Measurements from ENCODE around the gene STIM1. TPM values are rescaled to one million over a fixed set of nuclear protein-coding genes. Genes with fewer than 3 reads are reported as not detected.
A peak's percentile ranks its signal among the peaks of the same experiment; 100 is the strongest.

Gene STIM1
- total RNA-seq, 1 experiment from 2014 or later = 45.5 TPM

DNA sequence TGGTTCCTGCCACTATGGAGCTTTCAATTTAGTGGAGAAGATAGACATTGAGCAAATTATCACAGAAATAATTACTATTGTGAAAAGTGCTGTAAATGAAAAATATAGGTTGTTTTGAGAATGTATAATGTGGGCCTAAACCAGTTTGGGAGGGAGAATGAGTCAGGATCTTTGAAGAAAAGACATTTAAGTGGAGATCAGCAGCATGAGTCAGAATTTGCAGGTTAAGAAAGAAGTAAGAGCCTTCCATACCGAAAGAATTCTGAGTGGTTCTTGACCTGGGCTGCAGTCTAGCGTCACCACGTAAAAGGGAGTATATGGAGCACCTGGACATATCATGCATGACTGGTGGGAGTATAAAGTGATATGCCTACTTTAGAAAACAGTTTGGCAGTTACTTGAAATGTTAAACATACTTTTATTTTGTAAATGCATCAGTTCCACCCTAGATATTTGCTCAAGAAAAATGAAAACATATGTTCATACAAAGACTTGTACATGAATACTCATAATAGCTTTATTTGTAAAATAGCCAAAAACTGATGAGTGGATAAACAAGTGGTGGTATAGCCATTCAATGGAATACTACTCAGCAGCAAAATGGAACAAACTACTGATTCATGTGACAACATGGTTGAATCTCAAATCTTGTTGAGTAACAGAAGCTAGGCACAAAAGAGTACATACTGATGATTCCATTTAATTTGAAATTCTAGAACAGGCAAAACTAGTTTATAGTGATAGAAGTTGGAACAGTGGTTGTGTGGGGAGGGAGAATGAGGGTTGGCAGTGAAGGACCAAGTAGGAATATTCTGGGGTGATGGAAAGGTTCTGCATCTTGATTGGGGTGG is 99.2 kb downstream of the STIM1 start:
- DNase-seq (ENCODE audit: low read depth) = no peak
- in situ Hi-C loops (cut with HindIII; ENCODE audit: low pct_unique_long_range_greater_than_20kb, low sequenced_read_pairs) = no loop called here

DNA sequence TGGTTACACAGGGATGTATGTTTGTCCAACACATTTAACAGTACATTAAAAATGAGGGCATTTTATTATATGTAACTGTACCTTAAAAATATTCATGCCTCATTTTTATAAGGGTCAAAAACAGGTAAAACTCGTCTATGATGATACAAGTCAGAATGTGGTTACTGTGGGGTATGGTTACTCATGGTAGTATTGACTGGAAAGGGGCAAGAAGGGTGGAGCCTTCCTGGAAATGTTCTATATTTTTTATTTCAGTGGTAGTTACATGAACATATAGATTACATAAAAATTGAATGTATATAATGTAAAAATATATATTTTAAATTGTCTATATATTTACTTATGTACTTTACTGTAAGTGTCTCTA is 99.8 kb downstream of the STIM1 start:
- in situ Hi-C loops (cut with HindIII; ENCODE audit: low pct_unique_long_range_greater_than_20kb, low sequenced_read_pairs) = no loop called here
- no peak for DNase-seq (ENCODE audit: low read depth)

DNA sequence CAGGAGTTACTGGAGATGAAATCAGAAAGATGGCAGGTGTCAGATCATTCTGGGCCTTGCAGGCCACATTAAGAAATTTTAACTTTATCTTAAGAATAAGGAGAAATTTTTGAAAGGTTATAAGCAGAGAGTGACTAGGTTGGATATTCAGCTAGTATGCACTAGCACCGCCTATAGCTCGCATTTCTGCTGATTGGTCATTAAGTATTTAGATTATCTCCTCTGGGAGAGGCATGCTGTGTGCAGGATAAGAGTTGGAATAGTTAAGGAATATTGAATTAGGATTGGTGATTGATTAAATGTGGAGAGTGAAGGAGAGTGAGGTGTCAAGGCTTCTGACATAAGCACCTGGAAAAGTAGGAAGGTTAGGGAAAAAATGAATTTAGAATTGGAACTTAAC is 100.6 kb downstream of the STIM1 start:
- in situ Hi-C loops (cut with HindIII; ENCODE audit: low pct_unique_long_range_greater_than_20kb, low sequenced_read_pairs) = no loop called here
- no peak for DNase-seq (ENCODE audit: low read depth)

DNA sequence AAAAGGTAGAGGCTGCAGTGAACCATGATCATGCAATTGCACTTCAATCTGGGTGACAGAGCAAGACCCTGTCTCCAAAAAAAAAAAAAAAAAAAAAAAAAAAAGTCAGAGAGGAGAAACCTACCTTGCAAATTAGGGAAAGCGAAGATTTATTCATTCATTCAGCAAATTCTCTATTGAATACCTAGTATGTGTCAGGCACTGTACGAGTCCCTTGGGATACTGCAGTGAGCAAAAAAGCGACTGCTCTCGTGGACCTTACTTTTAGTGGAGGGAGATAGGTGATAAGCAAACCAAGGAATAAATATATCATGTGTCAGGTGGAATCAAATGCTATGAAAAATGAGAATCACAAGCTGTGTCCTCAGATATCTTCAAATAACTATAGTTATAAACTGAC is 101.3 kb downstream of the STIM1 start:
- in situ Hi-C loops (cut with HindIII; ENCODE audit: low pct_unique_long_range_greater_than_20kb, low sequenced_read_pairs) = no loop called here
- no peak for DNase-seq (ENCODE audit: low read depth)

DNA sequence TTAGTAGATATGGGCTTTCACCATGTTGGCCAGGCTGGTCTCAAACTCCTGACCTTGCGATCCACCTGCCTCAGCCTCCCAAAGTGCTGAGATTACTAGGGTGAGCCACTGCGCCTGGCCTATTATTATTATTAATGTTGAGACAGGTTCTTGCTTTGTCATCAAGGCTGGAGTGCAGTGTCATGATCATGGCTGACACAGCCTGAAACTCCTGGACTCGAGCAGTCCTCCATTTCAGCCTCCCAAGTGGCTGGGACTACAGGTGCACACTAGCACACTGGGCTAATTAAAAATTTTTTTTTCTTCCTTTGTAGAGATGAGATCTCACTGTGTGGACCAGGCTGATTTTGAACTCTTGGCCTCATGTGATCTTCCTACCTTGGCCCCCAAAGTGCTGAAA is 102.0 kb downstream of the STIM1 start:
- DNase-seq (ENCODE audit: low read depth) = no peak
- in situ Hi-C loops (cut with HindIII; ENCODE audit: low pct_unique_long_range_greater_than_20kb, low sequenced_read_pairs) = no loop called here

DNA sequence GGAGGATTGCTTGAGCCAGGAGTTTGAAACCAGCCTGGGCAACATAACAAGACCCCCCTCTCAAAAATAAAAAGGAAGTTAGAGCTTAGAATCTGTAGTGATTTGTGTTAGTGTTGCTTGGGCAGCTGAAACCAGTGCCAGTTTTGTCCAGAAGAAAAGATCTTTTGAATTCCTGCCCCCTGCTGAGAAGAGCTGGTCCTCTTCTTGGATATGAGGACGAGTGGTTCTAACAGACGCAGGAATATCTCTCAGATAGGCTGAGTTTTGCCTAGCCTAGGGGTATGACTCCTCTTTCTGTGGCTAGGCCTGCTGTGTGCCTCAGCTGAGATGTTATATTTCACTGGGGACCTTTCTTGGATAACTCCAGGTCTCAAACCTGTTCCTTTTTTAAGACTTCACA is 102.8 kb downstream of the STIM1 start:
- no peak for DNase-seq (ENCODE audit: low read depth)
- in situ Hi-C loops (cut with HindIII; ENCODE audit: low pct_unique_long_range_greater_than_20kb, low sequenced_read_pairs) = no loop called here

DNA sequence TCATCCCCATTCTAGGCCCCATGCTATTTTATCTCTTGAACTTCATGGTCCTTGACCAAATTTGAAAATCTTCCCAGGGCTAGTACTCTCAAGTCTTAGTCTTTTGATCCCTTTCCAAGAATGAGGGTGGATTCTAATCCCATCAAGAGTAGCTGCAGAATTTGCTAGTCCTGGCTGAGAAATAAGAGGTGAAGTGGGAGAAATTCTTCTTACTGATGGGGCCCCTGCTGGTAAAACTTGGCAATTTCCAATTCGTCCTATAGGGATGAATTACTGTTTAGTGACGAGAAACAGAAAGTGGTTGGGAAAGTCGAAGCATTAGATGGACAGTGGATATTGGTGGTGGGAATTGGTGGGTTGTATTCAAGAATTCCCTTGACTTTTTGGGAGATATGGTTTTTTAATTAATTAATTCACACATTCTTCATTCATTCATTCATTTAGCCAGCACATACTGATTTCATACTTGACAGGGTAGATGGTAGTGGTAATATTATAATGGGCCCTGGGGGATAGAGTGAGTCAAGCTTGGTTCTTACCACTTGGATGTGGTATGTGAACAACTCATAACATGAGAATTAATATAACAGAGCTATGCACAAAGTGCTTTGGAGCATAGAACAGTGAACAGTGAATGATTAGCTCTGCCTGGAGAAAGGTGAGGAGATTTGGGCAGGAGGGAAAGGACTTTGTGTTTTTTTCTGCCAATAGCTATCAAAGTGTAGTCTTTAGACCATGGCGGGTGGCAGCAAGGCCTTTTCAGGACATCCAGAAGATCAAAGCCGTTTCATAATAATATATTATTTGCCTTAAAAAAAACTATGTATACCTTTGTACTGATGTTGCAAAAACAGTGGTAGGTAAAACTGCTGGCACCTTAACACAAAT is 103.8 kb downstream of the STIM1 start:
- DNase-seq (ENCODE audit: low read depth) = peak; percentile 73
- in situ Hi-C loops (cut with HindIII; ENCODE audit: low pct_unique_long_range_greater_than_20kb, low sequenced_read_pairs) = no loop called here

DNA sequence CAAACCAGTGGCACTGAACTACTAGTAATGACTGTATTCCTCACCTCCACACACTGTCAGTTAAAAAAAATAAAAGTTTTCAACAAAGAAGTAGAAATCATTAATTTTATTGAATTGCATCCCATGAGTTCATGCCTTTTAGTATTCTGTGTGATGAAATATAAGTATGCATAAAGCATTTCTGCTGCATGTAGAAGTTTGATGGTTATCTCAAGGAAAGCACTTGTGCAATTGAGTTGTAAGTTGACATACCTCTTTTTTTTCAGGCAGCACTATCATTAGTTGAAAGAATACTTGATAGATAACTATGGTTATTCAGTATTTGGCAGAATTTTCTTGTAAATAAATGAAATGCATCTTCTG is 104.4 kb downstream of the STIM1 start:
- peak; percentile 12 for DNase-seq (ENCODE audit: low read depth)
- in situ Hi-C loops (cut with HindIII; ENCODE audit: low pct_unique_long_range_greater_than_20kb, low sequenced_read_pairs) = no loop called here

DNA sequence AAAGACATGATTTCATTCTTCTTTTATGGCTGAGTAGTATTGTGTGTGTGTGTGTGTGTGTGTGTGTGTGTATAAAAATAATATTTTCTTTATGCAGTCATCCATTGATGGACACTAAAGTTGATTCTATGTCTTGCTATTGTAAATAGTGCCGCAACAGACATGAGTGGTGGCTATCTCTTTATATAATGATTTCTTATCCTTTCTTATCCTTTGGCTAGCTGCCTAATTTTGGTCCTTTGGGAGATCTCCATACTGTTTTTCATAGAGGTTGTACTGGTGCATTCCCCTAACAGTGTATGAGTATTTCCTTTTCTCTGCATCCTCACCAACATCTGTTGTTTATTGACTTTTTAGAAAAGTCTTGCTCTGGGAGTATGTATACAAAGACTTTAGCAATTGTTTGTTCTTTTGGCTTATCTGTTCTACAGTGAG is 107.0 kb downstream of the STIM1 start:
- in situ Hi-C loops (cut with HindIII; ENCODE audit: low pct_unique_long_range_greater_than_20kb, low sequenced_read_pairs) = no loop called here
- peak; percentile 14 for DNase-seq (ENCODE audit: low read depth)

DNA sequence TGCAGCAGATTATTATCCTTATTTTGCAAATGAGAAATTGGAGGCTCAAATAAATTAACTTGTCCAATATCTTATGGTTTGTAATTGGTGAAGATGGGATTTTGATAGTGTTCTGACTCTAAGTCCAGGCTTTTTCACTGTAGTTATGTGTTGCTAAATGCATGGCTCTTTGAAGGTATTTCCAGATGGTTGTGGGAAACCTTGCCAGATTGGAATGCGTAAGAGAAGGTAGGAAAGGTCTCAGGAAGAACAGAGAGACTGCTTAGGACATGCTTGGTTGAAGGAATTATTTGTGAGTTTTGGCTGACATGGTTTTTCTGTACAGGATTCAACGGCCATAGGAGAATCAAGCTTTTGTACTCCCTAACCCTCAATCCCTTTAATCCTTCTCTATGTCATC is 108.6 kb downstream of the STIM1 start:
- in situ Hi-C loops (cut with HindIII; ENCODE audit: low pct_unique_long_range_greater_than_20kb, low sequenced_read_pairs) = no loop called here
- DNase-seq (ENCODE audit: low read depth) = no peak

DNA sequence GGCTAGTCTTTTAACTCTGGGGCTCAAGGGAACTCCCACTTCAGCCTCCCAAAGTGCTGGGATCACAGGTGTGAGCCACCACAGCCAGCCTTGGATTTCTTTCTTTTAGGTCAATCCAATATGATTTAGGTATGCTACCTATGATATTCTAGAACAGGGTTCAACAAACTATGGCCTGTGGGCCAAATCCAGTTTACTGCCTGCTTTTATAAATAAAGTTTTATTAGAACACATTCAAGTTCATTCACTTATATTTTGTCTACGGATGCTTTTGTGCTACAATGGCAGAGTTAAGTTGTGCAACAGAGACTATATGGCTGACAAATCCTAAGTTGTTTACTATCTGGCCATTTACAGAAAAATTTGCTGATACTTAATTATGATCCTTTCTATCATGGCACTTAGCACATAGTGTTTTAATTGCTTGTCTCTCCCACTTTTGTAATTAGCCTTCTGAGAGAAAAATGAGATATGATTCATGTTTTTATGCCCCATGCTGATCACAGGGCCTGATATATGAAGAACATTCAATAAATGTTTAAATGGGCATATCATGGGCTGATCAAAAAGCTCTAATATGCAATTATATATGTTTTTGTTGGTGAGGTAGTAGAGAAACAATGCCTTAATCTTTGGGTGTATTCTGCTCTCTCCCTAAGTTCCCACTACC is 109.6 kb downstream of the STIM1 start:
- in situ Hi-C loops (cut with HindIII; ENCODE audit: low pct_unique_long_range_greater_than_20kb, low sequenced_read_pairs) = no loop called here
- no peak for DNase-seq (ENCODE audit: low read depth)

DNA sequence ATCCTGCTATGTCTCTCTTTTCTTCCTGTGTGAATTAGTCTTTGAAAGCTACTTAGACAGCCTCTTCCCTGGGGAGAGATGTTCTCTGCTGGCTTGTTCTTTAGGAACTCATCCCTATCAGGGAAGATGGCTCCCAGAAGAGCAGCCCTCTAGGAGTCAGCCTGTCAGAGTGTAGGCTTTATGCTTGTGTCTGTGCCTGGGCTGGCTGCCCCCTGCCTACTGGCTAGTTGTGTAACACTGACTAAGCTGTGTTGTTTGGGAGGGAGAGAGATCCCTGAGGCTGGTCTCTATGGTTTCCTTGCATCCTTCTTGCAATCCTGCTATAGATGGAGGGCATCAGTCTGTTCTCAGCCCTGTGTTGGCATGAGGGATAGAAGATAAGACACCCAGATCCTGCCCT is 112.2 kb downstream of the STIM1 start:
- in situ Hi-C loops (cut with HindIII; ENCODE audit: low pct_unique_long_range_greater_than_20kb, low sequenced_read_pairs) = no loop called here
- DNase-seq (ENCODE audit: low read depth) = no peak

DNA sequence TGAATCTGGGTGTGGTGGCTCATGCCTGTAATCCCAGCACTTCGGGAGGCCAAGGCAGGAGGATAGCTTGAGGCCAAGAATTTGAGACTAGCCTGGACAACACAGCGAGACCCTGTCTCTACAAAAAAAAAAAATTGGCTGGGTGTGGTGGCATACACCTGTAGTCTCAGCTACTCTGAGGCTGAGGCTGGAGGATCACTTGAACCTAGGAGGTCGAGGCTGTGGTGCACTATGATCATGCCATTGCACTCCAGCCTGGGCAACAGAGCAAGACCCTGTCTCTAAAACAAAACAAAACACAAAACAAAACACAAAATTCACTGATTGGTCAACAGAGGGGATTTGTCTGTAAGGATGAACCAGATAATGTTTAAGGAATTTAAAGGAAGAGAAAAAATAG is 113.7 kb downstream of the STIM1 start:
- in situ Hi-C loops (cut with HindIII; ENCODE audit: low pct_unique_long_range_greater_than_20kb, low sequenced_read_pairs) = no loop called here
- no peak for DNase-seq (ENCODE audit: low read depth)

DNA sequence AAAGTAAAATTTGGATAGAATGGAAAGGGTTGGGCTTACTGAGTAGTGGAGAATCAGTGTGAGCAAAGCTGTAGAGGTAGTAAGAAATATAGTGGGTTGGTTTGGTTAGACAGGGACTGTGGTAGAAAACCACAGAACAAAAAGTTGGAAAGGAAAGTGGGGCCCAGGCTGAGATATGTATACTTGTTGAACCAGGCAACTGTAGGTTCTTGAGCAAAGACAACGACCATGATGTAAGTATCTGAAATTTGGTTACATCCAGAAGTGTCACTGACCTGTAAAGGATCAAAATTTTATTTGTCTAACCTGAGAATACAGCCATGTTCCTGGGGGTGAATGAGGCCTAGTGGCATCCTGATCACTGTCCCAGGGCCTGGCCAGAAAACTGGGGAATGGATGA is 114.1 kb downstream of the STIM1 start:
- in situ Hi-C loops (cut with HindIII; ENCODE audit: low pct_unique_long_range_greater_than_20kb, low sequenced_read_pairs) = no loop called here
- DNase-seq (ENCODE audit: low read depth) = no peak

DNA sequence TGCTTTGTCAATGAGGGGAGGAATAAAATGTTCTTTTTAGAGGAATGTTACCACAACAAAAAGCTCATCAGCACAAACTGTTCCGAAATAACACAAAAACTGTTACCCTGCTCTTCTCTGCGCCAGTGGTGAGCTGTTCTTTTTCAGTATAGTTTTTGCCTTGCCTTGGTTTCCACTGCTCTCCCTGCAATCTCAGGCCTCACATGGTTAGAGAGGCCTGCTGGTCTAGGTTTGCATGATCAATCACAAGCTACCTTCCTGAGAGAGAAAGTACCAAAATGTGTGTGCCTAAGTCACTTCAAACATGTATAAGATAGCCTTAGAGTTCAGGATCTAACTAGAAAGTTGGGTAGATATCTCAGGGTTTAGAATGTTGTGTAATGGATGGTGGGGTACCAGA is 114.6 kb downstream of the STIM1 start:
- DNase-seq (ENCODE audit: low read depth) = no peak
- in situ Hi-C loops (cut with HindIII; ENCODE audit: low pct_unique_long_range_greater_than_20kb, low sequenced_read_pairs) = no loop called here

DNA sequence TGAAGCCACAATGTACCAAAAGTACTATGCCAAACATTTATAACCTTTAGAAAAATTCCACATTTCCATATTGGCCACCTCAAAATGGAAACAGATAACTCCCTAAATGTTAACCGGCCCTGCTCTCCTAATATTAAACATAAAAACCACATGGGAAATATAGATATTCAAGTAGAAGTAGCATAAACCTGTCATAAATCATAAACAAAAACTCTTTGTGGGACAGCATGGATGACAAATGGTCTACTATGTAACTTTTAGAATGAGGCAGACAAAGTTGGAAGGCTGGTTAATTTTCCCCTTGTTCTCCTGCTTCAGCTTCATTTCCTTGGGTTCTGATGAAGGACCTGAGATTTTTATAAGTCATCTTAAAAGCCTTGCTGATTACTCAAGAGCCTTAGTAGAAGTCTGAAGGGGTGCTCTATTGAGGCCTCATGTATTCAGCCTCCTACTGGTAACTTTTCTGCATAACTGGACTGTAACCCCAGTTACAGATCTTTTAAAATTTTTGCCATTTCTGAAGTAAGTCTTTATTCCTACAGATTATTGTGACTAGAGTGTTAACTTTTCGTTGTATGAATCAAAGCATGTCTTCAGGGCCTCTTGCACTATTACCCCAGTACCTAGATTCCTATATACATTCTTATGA is 116.4 kb downstream of the STIM1 start:
- in situ Hi-C loops (cut with HindIII; ENCODE audit: low pct_unique_long_range_greater_than_20kb, low sequenced_read_pairs) = no loop called here

DNA sequence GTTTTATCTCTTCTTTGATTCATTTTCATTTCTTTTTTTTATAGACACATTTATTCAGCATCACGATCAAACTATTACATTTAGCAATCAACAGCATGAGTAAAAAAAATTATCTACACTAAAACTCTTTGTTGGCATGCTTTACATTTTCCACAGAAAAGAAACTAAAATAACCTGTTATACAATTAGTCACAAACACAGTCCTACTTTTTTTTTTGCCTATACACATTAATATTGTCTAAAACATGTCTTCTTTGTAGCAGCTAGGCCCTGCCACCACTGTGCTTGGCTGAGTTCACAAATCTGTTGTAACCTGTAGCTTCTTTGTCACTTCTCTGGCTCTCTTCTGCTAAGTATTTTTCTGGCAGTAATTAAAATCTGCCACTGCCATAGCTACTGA is 117.0 kb downstream of the STIM1 start:
- in situ Hi-C loops (cut with HindIII; ENCODE audit: low pct_unique_long_range_greater_than_20kb, low sequenced_read_pairs) = no loop called here
- DNase-seq (ENCODE audit: low read depth) = no peak

More for the DNA sequence above, 116.4 kb downstream of the STIM1 start:
- no peak for DNase-seq (ENCODE audit: low read depth)

DNA sequence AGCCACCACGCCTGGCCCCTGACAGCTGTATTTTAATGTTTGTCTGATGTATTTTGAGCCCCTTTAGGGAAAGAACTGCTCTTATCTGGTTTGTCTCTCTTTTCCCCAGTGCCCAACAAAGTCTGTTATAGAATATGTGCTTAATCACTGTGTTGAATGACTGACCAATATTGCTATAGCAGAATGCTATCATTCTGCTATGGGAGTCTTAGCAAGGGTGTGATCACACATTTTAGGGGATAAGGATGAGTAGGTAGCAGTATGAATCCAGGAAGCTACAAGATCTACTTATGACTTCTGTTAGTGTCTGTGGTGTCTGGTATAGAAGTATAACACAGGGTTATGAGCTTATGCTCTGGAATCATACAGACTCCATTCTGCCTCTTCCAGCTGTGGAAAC is 121.6 kb downstream of the STIM1 start:
- no peak for DNase-seq (ENCODE audit: low read depth)
- in situ Hi-C loops (cut with HindIII; ENCODE audit: low pct_unique_long_range_greater_than_20kb, low sequenced_read_pairs) = no loop called here
